Measurements from ENCODE around the gene ODR4. TPM values are rescaled to one million over a fixed set of nuclear protein-coding genes. Genes with fewer than 3 reads are reported as not detected.
"Not testable (repeated sequence)": the region's sequence is repeated elsewhere in the genome, so short reads cannot be mapped to it uniquely, and the experiment has no call there.

The ODR4 gene
- total and polyA plus RNA-seq, 2 donors (not counting 3 experiments of a cell fraction or from before 2014, with no cell fraction given), result 6.0 to 18.6 TPM

DNA sequence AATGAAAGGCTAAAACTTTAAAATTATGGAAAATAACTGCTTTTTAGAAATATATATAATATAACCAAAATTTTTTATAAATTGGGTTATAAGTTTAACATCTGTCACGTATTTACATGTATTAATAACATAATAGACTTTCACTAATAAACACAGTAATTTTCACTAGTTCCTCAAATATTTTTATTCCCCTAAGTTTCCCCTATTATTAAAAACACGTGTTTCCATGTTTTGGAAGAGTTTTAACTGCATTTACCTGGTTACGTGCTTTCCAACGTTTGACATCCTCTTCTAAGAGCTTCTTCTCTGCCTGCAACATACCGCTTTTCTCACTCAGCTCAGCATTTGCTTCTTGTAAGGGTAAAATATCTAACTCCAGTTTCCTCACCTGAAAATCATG, 34.9 kb upstream of the ODR4 start:
- Histone ChIP-seq H2AFZ (ENCODE audit: low read depth, low read length) (no peak overlapping the region), H3K4me3 (replicated peaks in 1 of 3; ENCODE audit: insufficient read depth in 1 of 3, low read depth in 1 of 3, low read length in 3 of 3) (no peak overlapping the region), H3K4me2 (ENCODE audit: insufficient read depth, low read length) (no peak overlapping the region), H3K9me1 (replicated peaks; ENCODE audit: control insufficient read depth, extremely low read depth, insufficient read depth, low read length) (no peaks in the 10 kb centered on the region), H3K9me3 (replicated peaks; ENCODE audit: control insufficient read depth, insufficient read depth, low read length) (no peaks in the 10 kb centered on the region), H3K27me3 (ENCODE audit: control insufficient read depth in 2 of 2, insufficient read depth in 2 of 2, low read length in 2 of 2) (no peaks in the 10 kb centered on the region), H3K36me3 (ENCODE audit: control insufficient read depth in 2 of 2, extremely low read depth in 1 of 2, insufficient read depth in 2 of 2, low read length in 2 of 2) (peaks cover 10 to 50% of the 10 kb centered on the region in 2 experiments), H3K79me2 (ENCODE audit: control insufficient read depth, insufficient read depth, low read length) (no peaks in the 10 kb centered on the region), H4K20me1 (replicated peaks; ENCODE audit: control insufficient read depth, extremely low read depth, insufficient read depth, low read length) (peaks cover 3% of the 10 kb centered on the region), H3K9ac (replicated peaks; ENCODE audit: extremely low read depth, insufficient read depth, low read length) (no peak overlapping the region), H3K27ac (ENCODE audit: insufficient read depth, low read depth, low read length) (no peak overlapping the region), H3K4me1 (ENCODE audit: control insufficient read depth, extremely low read depth, insufficient read depth, low read length) (no peaks in the 10 kb centered on the region)
- no TSS peak for BruUV-seq (replicated peaks)
- POLR2A ChIA-PET, result no interaction called here
- FAIRE-seq (no peak), DNase-seq (ENCODE audit: low read depth, low spot score) (no peak)
- dilution Hi-C loops (cut with MboI; ENCODE audit: extremely low pct_ligation_motif_present, low sequenced_read_pairs) (no loop called here), intact Hi-C loops (cut with micrococcal nuclease) (no loop called here)
- TF ChIP-seq MYC (IDR thresholded peaks at IDR 0.05; ENCODE audit: low read depth, low read length) (no peak), JUN (IDR thresholded peaks at IDR 0.05; ENCODE audit: borderline replicate concordance, insufficient read depth, insufficient read length, low read depth) (no peak), POLR2AphosphoS5 (IDR thresholded peaks at IDR 0.05; ENCODE audit: insufficient read depth, low read depth, low read length) (no peak), FOS (IDR thresholded peaks at IDR 0.05; ENCODE audit: borderline replicate concordance, insufficient read depth, low read length) (no peak), EZH2 (IDR thresholded peaks at IDR 0.05; ENCODE audit: borderline replicate concordance, low read depth, low read length, severe bottlenecking) (no peak), GATA2 (IDR thresholded peaks at IDR 0.05; ENCODE audit: insufficient read depth, insufficient read length, low read depth, low read length) (no peak), POLR2A (IDR thresholded peaks at IDR 0.05; ENCODE audit: low read depth, low read length) (no peak)
- TF ChIP-seq, protein P1, sequence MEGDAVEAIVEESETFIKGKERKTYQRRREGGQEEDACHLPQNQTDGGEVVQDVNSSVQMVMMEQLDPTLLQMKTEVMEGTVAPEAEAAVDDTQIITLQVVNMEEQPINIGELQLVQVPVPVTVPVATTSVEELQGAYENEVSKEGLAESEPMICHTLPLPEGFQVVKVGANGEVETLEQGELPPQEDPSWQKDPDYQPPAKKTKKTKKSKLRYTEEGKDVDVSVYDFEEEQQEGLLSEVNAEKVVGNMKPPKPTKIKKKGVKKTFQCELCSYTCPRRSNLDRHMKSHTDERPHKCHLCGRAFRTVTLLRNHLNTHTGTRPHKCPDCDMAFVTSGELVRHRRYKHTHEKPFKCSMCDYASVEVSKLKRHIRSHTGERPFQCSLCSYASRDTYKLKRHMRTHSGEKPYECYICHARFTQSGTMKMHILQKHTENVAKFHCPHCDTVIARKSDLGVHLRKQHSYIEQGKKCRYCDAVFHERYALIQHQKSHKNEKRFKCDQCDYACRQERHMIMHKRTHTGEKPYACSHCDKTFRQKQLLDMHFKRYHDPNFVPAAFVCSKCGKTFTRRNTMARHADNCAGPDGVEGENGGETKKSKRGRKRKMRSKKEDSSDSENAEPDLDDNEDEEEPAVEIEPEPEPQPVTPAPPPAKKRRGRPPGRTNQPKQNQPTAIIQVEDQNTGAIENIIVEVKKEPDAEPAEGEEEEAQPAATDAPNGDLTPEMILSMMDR (IDR thresholded peaks at IDR 0.05; ENCODE audit: extremely low read depth in 1 of 2, insufficient read depth in 1 of 2, low read depth in 1 of 2, low read length in 2 of 2), result no peak
- TF ChIP-seq, protein P2, sequence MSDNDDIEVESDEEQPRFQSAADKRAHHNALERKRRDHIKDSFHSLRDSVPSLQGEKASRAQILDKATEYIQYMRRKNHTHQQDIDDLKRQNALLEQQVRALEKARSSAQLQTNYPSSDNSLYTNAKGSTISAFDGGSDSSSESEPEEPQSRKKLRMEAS (IDR thresholded peaks at IDR 0.05; ENCODE audit: insufficient read depth, insufficient read length), result no peak
- CTCF ChIA-PET, result interaction anchor here (2.7 kb wide), 1 partner anchor 10 kb away, joined by 15 read pairs; no protein-coding TSS in a partner anchor

DNA sequence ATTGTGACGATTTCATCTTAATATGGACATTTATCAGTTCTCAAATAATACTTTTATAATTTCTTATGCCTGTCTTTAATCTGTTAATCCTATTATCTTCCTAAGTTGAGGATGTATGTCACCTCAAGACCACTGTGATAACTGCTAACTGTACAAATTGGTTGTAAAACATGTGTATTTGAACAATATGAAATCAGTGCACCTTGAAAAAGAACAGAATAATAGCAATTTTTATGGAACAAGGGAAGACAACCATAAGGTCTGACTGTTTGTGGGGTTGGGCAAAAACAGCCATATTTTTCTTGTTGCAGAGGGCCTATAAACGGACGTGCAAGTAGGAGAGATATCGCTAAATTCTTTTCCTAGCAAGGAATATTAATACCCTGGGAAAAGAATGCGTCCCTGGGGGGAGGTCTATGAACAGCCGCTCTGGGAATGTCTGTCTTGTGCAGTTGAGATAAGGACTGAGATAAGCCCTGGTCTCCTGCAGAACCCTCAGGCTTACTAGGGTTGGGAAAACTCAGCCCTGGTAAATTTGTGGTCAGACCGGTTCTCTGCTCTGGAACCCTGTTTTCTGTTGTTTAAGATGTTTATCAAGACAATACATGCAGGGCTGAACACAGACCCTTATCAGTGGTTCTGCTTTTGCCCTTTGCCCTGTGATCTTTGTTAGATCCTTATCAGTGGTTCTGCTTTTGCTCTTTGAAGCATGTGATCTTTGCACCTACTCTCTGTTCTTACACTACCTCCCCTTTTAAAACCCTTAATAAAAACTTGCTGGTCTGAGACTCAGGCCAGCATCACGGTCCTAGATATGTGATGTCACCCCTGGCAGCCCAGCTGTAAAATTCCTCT, 27.6 kb upstream of the ODR4 start:
- H3K9me3 ChIP-seq (replicated peaks; ENCODE audit: control insufficient read depth, insufficient read depth, low read length); FAIRE-seq; POLR2A ChIA-PET; H3K27me3 ChIP-seq (ENCODE audit: control insufficient read depth in 2 of 2, insufficient read depth in 2 of 2, low read length in 2 of 2); DNase-seq (ENCODE audit: low read depth, low spot score); H3K4me1 ChIP-seq (ENCODE audit: control insufficient read depth, extremely low read depth, insufficient read depth, low read length); H3K27ac ChIP-seq (ENCODE audit: insufficient read depth, low read depth, low read length); H2AFZ ChIP-seq (ENCODE audit: low read depth, low read length); H3K9ac ChIP-seq (replicated peaks; ENCODE audit: extremely low read depth, insufficient read depth, low read length); CTCF ChIA-PET; BruUV-seq (replicated peaks); H3K4me2 ChIP-seq (ENCODE audit: insufficient read depth, low read length); H4K20me1 ChIP-seq (replicated peaks; ENCODE audit: control insufficient read depth, extremely low read depth, insufficient read depth, low read length); H3K9me1 ChIP-seq (replicated peaks; ENCODE audit: control insufficient read depth, extremely low read depth, insufficient read depth, low read length); H3K79me2 ChIP-seq (ENCODE audit: control insufficient read depth, insufficient read depth, low read length); intact Hi-C loops (cut with micrococcal nuclease); H3K4me3 ChIP-seq (replicated peaks in 1 of 3; ENCODE audit: insufficient read depth in 1 of 3, low read depth in 1 of 3, low read length in 3 of 3); dilution Hi-C loops (cut with MboI; ENCODE audit: extremely low pct_ligation_motif_present, low sequenced_read_pairs): not testable (repeated sequence)
- peaks cover 13 to 37% of the 10 kb centered on the region in 2 experiments for H3K36me3 ChIP-seq (ENCODE audit: control insufficient read depth in 2 of 2, extremely low read depth in 1 of 2, insufficient read depth in 2 of 2, low read length in 2 of 2)

Measured in endothelial cell of umbilical vein (primary cell).